ENCODE data around the gene PSD2. TPM values are rescaled to one million over a fixed set of nuclear protein-coding genes. Genes with fewer than 3 reads are reported as not detected.

PSD2 gene
- total RNA-seq, 4 donors from 2014 or later, result 0.16 TPM; not detected in 3

GRCh38 chr5:139755892-139756671 is 39.5 kb upstream of the PSD2 start:
- no peaks in the 10 kb centered on the region for H3K36me3 ChIP-seq
- H3K27me3 ChIP-seq, result peaks cover 56% of the 10 kb centered on the region
- intact Hi-C loops (cut with DNase I; ENCODE audit: low total_unique reads) (no loop called here), in situ Hi-C loops (cut with MboI; ENCODE audit: low pct_ligation_motif_present in 1 of 4, low pct_unique_long_range_greater_than_20kb in 1 of 4, low sequenced_read_pairs in 3 of 4) (loop anchor here in 2 of 4 donors (25.0 kb wide), 2 partner anchors 119 to 319 kb away; partner anchors contain the start of genes CXXC5 (in 1 of the 2) and DNAJC18 (in 1 of the 2))
- no peak for TF ChIP-seq POLR2AphosphoS5 (IDR thresholded peaks at IDR 0.05)
- TF ChIP-seq POLR2A (IDR thresholded peaks at IDR 0.05), result no peak
- no peak for TF ChIP-seq EP300 (IDR thresholded peaks at IDR 0.05; ENCODE audit: low read depth)
- TF ChIP-seq, protein P1, sequence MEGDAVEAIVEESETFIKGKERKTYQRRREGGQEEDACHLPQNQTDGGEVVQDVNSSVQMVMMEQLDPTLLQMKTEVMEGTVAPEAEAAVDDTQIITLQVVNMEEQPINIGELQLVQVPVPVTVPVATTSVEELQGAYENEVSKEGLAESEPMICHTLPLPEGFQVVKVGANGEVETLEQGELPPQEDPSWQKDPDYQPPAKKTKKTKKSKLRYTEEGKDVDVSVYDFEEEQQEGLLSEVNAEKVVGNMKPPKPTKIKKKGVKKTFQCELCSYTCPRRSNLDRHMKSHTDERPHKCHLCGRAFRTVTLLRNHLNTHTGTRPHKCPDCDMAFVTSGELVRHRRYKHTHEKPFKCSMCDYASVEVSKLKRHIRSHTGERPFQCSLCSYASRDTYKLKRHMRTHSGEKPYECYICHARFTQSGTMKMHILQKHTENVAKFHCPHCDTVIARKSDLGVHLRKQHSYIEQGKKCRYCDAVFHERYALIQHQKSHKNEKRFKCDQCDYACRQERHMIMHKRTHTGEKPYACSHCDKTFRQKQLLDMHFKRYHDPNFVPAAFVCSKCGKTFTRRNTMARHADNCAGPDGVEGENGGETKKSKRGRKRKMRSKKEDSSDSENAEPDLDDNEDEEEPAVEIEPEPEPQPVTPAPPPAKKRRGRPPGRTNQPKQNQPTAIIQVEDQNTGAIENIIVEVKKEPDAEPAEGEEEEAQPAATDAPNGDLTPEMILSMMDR (IDR thresholded peaks at IDR 0.05), result no peak
- H3K4me1 ChIP-seq, result peaks cover 0 to 8% (median 5%) of the 10 kb centered on the region in 4 donors
- no peaks in the 10 kb centered on the region for H3K9me3 ChIP-seq
- peak overlapping the region in 1 of 4 donors; percentile 12 for H3K4me3 ChIP-seq
- WGBS, 2 donors (ENCODE audit: low coverage in 1 of 2), result 0 to 12% methylated on average over 2 to 51 of the region's 52 CpGs
- no peak for DNase-seq
- H3K27ac ChIP-seq, result no peak overlapping the region

- no peak for TF ChIP-seq EP300 (IDR thresholded peaks at IDR 0.05; ENCODE audit: low read depth)
- TF ChIP-seq POLR2A (IDR thresholded peaks at IDR 0.05), result no peak
- no peak for TF ChIP-seq POLR2AphosphoS5 (IDR thresholded peaks at IDR 0.05)
- TF ChIP-seq, protein P1 (IDR thresholded peaks at IDR 0.05), result no peak
- peaks cover 55% of the 10 kb centered on the region for H3K27me3 ChIP-seq
- intact Hi-C loops (cut with DNase I; ENCODE audit: low total_unique reads) (no loop called here), in situ Hi-C loops (cut with MboI; ENCODE audit: low pct_ligation_motif_present in 1 of 4, low pct_unique_long_range_greater_than_20kb in 1 of 4, low sequenced_read_pairs in 3 of 4) (loop anchor here in 2 of 4 donors (25.0 kb wide), 2 partner anchors 120 to 320 kb away; partner anchors contain the start of genes CXXC5 (in 1 of the 2) and DNAJC18 (in 1 of the 2))
- H3K9me3 ChIP-seq, result no peaks in the 10 kb centered on the region
- H3K4me3 ChIP-seq, result no peak overlapping the region
- DNase-seq, result no peak
- 91 to 100% methylated on average over 2 of the region's 2 CpGs for WGBS, 2 donors (ENCODE audit: low coverage in 1 of 2)
- no peak overlapping the region for H3K27ac ChIP-seq
- H3K4me1 ChIP-seq, result peaks cover 0 to 8% (median 5%) of the 10 kb centered on the region in 4 donors
- H3K36me3 ChIP-seq, result no peaks in the 10 kb centered on the region
Measured at GRCh38 chr5:139756971-139757370, 38.6 kb upstream of the PSD2 start.

- TF ChIP-seq POLR2AphosphoS5 (IDR thresholded peaks at IDR 0.05), result no peak
- TF ChIP-seq POLR2A (IDR thresholded peaks at IDR 0.05), result no peak
- TF ChIP-seq, protein P1 (IDR thresholded peaks at IDR 0.05), result no peak
- TF ChIP-seq EP300 (IDR thresholded peaks at IDR 0.05; ENCODE audit: low read depth), result no peak
- Histone ChIP-seq H3K36me3 (no peaks in the 10 kb centered on the region), H3K4me3 (no peak overlapping the region), H3K27ac (no peak overlapping the region), H3K4me1 (peaks cover 0 to 8% (median 5%) of the 10 kb centered on the region in 4 donors), H3K27me3 (peaks cover 52% of the 10 kb centered on the region), H3K9me3 (no peaks in the 10 kb centered on the region)
- in situ Hi-C loops (cut with MboI; ENCODE audit: low pct_ligation_motif_present in 1 of 4, low pct_unique_long_range_greater_than_20kb in 1 of 4, low sequenced_read_pairs in 3 of 4) (loop anchor here in 2 of 4 donors (25.0 kb wide), 2 partner anchors 121 to 321 kb away; partner anchors contain the start of genes CXXC5 (in 1 of the 2) and DNAJC18 (in 1 of the 2)), intact Hi-C loops (cut with DNase I; ENCODE audit: low total_unique reads) (no loop called here)
- DNase-seq, result no peak
- 88 to 96% methylated on average over 7 to 11 of the region's 11 CpGs for WGBS, 2 donors (ENCODE audit: low coverage in 1 of 2)
Measured at GRCh38 chr5:139757727-139758509, 37.7 kb upstream of the PSD2 start.

Measured in transverse colon (tissue), 4 donors.